Astrocyte (in vitro differentiated cells and primary cell): ENCODE data around the gene KHNYN. TPM values are rescaled to one million over a fixed set of nuclear protein-coding genes. Genes with fewer than 3 reads are reported as not detected.
"Not testable (repeated sequence)": the region's sequence is repeated elsewhere in the genome, so short reads cannot be mapped to it uniquely, and the experiment has no call there.

Experiments
- DNase-seq: peaks from one replicate; pipeline ENCODE4 v3.0.0-alpha.2; 2010; ENCODE audit warnings: low read depth
- FAIRE-seq: peaks from 2 replicates; lab custom pipeline; 2011; peaks lifted over from hg19 to GRCh38; lab: Jason Lieb, UNC
- H2AFZ ChIP-seq: 2 replicates; pipeline ENCODE4 v1.6.0; 2012; ENCODE audit warnings: low read depth, low read length, inconsistent platforms
- H3K27ac ChIP-seq: 2 replicates; pipeline ENCODE4 v1.5.1; 2011; ENCODE audit warnings: low read depth, low read length, inconsistent platforms
- H3K27me3 ChIP-seq: 2 replicates; pipeline ENCODE4 v1.6.0; 2011; ENCODE audit warnings: low read length, inconsistent platforms; ENCODE audit not compliant: insufficient read depth
- H3K36me3 ChIP-seq: 2 replicates; pipeline ENCODE4 v1.5.1; 2011; ENCODE audit warnings: low read length, inconsistent platforms; ENCODE audit not compliant: insufficient read depth
- H3K4me1 ChIP-seq: 2 replicates; pipeline ENCODE4 v1.5.1; 2011; ENCODE audit warnings: low read length, inconsistent platforms; ENCODE audit not compliant: insufficient read depth
- H3K4me2 ChIP-seq: 2 replicates; pipeline ENCODE4 v1.6.0; 2012; ENCODE audit warnings: low read length, inconsistent platforms
- H3K4me3 ChIP-seq: 2 replicates; pipeline ENCODE4 v1.5.1; 2011; ENCODE audit warnings: low read depth, mild to moderate bottlenecking, low read length, inconsistent platforms; ENCODE audit not compliant: insufficient read depth
- H3K79me2 ChIP-seq: 2 replicates; pipeline ENCODE4 v1.6.0; 2012; ENCODE audit warnings: mild to moderate bottlenecking, low read length, inconsistent platforms; ENCODE audit not compliant: insufficient read depth
- H3K9ac ChIP-seq: 2 replicates; pipeline ENCODE4 v1.6.0; 2012; ENCODE audit warnings: mild to moderate bottlenecking, low read length, inconsistent platforms
- H3K9me3 ChIP-seq: 2 replicates; pipeline ENCODE4 v1.5.1; 2012; ENCODE audit warnings: low read depth, mild to moderate bottlenecking, low read length, inconsistent platforms; ENCODE audit not compliant: insufficient read depth
- H4K20me1 ChIP-seq: 2 replicates; pipeline ENCODE4 v1.6.0; 2012; ENCODE audit warnings: low read length, inconsistent platforms; ENCODE audit not compliant: insufficient read depth
- H3K27ac Mint-ChIP-seq: one replicate; pipeline ENCODE4 v1.8.0; 2021; ENCODE audit warnings: mild to moderate bottlenecking, mixed read lengths; ENCODE audit not compliant: unreplicated experiment
- H3K27me3 Mint-ChIP-seq: one replicate; pipeline ENCODE4 v1.8.0; 2021; ENCODE audit warnings: low read depth, mixed read lengths; ENCODE audit not compliant: unreplicated experiment
- H3K36me3 Mint-ChIP-seq: one replicate; pipeline ENCODE4 v1.8.0; 2021; ENCODE audit warnings: low read depth, mixed read lengths; ENCODE audit not compliant: unreplicated experiment
- H3K4me1 Mint-ChIP-seq: one replicate; pipeline ENCODE4 v1.8.0; 2021; ENCODE audit warnings: low read depth, mixed read lengths; ENCODE audit not compliant: unreplicated experiment
- H3K4me3 Mint-ChIP-seq: one replicate; pipeline ENCODE4 v1.8.0; 2021; ENCODE audit warnings: mild to moderate bottlenecking, moderate library complexity, mixed read lengths; ENCODE audit not compliant: unreplicated experiment
- H3K9me3 Mint-ChIP-seq: one replicate; pipeline ENCODE4 v1.8.0; 2021; ENCODE audit warnings: mild to moderate bottlenecking, mixed read lengths; ENCODE audit not compliant: unreplicated experiment
- CTCF ChIP-seq: IDR thresholded peaks from 2 replicates; pipeline ENCODE4 v1.5.1; 2011; ENCODE audit warnings: low read depth, mild to moderate bottlenecking, inconsistent platforms, low read length, moderate library complexity; ENCODE audit not compliant: insufficient read depth
- EZH2 ChIP-seq: IDR thresholded peaks from 2 replicates; pipeline ENCODE4 v1.6.1; 2012; ENCODE audit warnings: mild to moderate bottlenecking, low read length, inconsistent platforms; ENCODE audit not compliant: insufficient read depth
- total RNA-seq: library from RNA; stranded (reverse); gene quantifications from 2 replicates; pipeline ENCODE4 v1.2.1, GENCODE V29; 2021

Gene KHNYN
- total RNA-seq, 1 donor from 2014 or later: 45.5 TPM

- no peak overlapping the region for H3K27ac ChIP-seq
- H3K27me3 Mint-ChIP-seq: no peaks in the 10 kb centered on the region
- no peaks in the 10 kb centered on the region for H3K9me3 ChIP-seq
- no peak overlapping the region for H3K9ac ChIP-seq
- H2AFZ ChIP-seq: no peak overlapping the region
- no peaks in the 10 kb centered on the region for H3K4me1 Mint-ChIP-seq
- H3K4me3 Mint-ChIP-seq: no peak overlapping the region
- peaks cover 6% of the 10 kb centered on the region for H3K9me3 Mint-ChIP-seq
- no peak overlapping the region for H3K4me3 ChIP-seq
- FAIRE-seq: no peak
- H3K27ac Mint-ChIP-seq: no peak overlapping the region
- TF ChIP-seq CTCF (no peak), EZH2 (no peak)
- no peaks in the 10 kb centered on the region for H3K27me3 ChIP-seq
- no peak overlapping the region for H3K4me2 ChIP-seq
- DNase-seq: no peak
- H3K36me3 Mint-ChIP-seq: peaks cover 8% of the 10 kb centered on the region
- H4K20me1 ChIP-seq: no peaks in the 10 kb centered on the region
- H3K36me3 ChIP-seq: no peaks in the 10 kb centered on the region
- H3K4me1 ChIP-seq: no peaks in the 10 kb centered on the region
- H3K79me2 ChIP-seq: no peaks in the 10 kb centered on the region
Measured at GRCh38 chr14:24473211-24473610, 43.5 kb downstream of the KHNYN start.

- Histone ChIP-seq H3K79me2 (no peaks in the 10 kb centered on the region), H3K27ac (no peak overlapping the region), H3K27me3 (no peaks in the 10 kb centered on the region), H4K20me1 (no peaks in the 10 kb centered on the region), H2AFZ (no peak overlapping the region), H3K9ac (no peak overlapping the region), H3K9me3 (no peaks in the 10 kb centered on the region), H3K4me2 (no peak overlapping the region), H3K4me3 (no peak overlapping the region), H3K36me3 (no peaks in the 10 kb centered on the region), H3K4me1 (no peaks in the 10 kb centered on the region)
- Mint-ChIP-seq H3K27ac (no peak overlapping the region), H3K36me3 (peaks cover 10% of the 10 kb centered on the region), H3K4me3 (no peak overlapping the region), H3K27me3 (no peaks in the 10 kb centered on the region), H3K9me3 (peaks cover 10% of the 10 kb centered on the region), H3K4me1 (no peaks in the 10 kb centered on the region)
- no peak for DNase-seq
- FAIRE-seq: no peak
- TF ChIP-seq CTCF: no peak
- no peak for TF ChIP-seq EZH2
Measured at GRCh38 chr14:24475261-24475660, 45.5 kb downstream of the KHNYN start.

- not testable (repeated sequence) for H3K9ac ChIP-seq, H3K36me3 ChIP-seq, H3K4me1 ChIP-seq, H3K27ac Mint-ChIP-seq, H3K36me3 Mint-ChIP-seq, H3K4me2 ChIP-seq, H3K9me3 Mint-ChIP-seq, H3K79me2 ChIP-seq, H3K27me3 Mint-ChIP-seq, FAIRE-seq, H3K27ac ChIP-seq, H3K4me1 Mint-ChIP-seq, H4K20me1 ChIP-seq, H3K4me3 Mint-ChIP-seq, H3K9me3 ChIP-seq, H2AFZ ChIP-seq, DNase-seq, H3K4me3 ChIP-seq, H3K27me3 ChIP-seq
Measured at GRCh38 chr14:24479999-24480398, 50.2 kb downstream of the KHNYN start.
